BJ (cell line): ENCODE data around the gene QRFP. TPM values are rescaled to one million over a fixed set of nuclear protein-coding genes. Genes with fewer than 3 reads are reported as not detected.
A peak's percentile ranks its signal among the peaks of the same experiment; 100 is the strongest.

Experiments
- CTCF ChIA-PET: fragments of 350-600 bp; formaldehyde crosslinking; extraction: SDS; loops from one replicate; lab custom pipeline; 2021; ENCODE audit warnings: antibody characterized with exemption, inconsistent platforms; lab: Yijun Ruan, JAX
- POLR2A ChIA-PET: fragments of 300-600 bp; sonication (Branson Sonifier 250); formaldehyde crosslinking; extraction: SDS; loops from one replicate; lab custom pipeline; 2021; ENCODE audit warnings: antibody characterized with exemption; lab: Charles Lee
- DNase-seq: peaks from one replicate; pipeline ENCODE4 v3.0.0-alpha.2; 2011; ENCODE audit warnings: low read depth
- H3K27me3 ChIP-seq: 2 replicates; pipeline ENCODE4 v1.6.0; 2011; ENCODE audit warnings: low read length; ENCODE audit not compliant: control insufficient read depth, insufficient read depth
- H3K36me3 ChIP-seq: 2 replicates; pipeline ENCODE4 v1.5.1; 2011; ENCODE audit warnings: low read length; ENCODE audit not compliant: control insufficient read depth, insufficient read depth
- H3K4me3 ChIP-seq: 2 replicates; pipeline ENCODE4 v1.5.1; 2011; ENCODE audit warnings: low read depth, mild to moderate bottlenecking, control low read depth, low read length
- polyA plus RNA-seq: library from polyadenylated mRNA; depleted of rRNA; stranded (reverse); fragments of >200 nt; gene quantifications from 2 replicates; pipeline ENCODE4 v1.2.3, GENCODE V29; 2011
- TF ChIP-seq, protein P1 (sequence below): IDR thresholded peaks from 2 replicates; pipeline ENCODE4 v1.5.1; 2011; ENCODE audit warnings: low read depth, mild to moderate bottlenecking, control low read depth, inconsistent platforms, low read length, moderate library complexity; ENCODE audit not compliant: insufficient read depth

QRFP gene
- polyA plus RNA-seq, 1 experiment: not detected

DNA sequence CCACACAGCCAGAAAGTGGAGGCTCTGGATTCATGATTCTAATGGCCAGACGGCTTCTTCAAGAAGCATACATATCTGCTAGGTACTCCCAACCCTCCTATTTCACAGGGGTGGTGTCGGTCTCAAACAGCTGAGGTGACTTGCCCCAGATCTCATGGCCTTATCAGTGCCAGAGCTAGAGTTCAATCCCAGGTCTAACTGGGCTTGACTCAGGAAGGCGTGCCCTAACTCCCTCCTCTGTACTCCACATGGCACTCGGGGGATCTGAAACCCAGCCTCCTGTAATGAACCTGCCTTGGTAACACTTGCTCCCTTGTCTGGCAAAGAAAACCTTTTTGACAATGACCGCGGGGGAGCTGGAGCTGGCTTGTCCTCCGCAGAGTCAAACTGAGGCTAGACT is 2.1 kb downstream of the QRFP start:
- POLR2A ChIA-PET: no interaction called here
- Histone ChIP-seq H3K27me3 (no peaks in the 10 kb centered on the region), H3K4me3 (no peak overlapping the region), H3K36me3 (peaks cover 10% of the 10 kb centered on the region)
- no peak for DNase-seq
- CTCF ChIA-PET: interaction anchor here (1.2 to 1.6 kb wide), 4 partner anchors 24 to 163 kb away, joined by 4 to 7 read pairs (median 6); no protein-coding TSS in a partner anchor
- TF ChIP-seq, protein P1, sequence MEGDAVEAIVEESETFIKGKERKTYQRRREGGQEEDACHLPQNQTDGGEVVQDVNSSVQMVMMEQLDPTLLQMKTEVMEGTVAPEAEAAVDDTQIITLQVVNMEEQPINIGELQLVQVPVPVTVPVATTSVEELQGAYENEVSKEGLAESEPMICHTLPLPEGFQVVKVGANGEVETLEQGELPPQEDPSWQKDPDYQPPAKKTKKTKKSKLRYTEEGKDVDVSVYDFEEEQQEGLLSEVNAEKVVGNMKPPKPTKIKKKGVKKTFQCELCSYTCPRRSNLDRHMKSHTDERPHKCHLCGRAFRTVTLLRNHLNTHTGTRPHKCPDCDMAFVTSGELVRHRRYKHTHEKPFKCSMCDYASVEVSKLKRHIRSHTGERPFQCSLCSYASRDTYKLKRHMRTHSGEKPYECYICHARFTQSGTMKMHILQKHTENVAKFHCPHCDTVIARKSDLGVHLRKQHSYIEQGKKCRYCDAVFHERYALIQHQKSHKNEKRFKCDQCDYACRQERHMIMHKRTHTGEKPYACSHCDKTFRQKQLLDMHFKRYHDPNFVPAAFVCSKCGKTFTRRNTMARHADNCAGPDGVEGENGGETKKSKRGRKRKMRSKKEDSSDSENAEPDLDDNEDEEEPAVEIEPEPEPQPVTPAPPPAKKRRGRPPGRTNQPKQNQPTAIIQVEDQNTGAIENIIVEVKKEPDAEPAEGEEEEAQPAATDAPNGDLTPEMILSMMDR: no peak

DNA sequence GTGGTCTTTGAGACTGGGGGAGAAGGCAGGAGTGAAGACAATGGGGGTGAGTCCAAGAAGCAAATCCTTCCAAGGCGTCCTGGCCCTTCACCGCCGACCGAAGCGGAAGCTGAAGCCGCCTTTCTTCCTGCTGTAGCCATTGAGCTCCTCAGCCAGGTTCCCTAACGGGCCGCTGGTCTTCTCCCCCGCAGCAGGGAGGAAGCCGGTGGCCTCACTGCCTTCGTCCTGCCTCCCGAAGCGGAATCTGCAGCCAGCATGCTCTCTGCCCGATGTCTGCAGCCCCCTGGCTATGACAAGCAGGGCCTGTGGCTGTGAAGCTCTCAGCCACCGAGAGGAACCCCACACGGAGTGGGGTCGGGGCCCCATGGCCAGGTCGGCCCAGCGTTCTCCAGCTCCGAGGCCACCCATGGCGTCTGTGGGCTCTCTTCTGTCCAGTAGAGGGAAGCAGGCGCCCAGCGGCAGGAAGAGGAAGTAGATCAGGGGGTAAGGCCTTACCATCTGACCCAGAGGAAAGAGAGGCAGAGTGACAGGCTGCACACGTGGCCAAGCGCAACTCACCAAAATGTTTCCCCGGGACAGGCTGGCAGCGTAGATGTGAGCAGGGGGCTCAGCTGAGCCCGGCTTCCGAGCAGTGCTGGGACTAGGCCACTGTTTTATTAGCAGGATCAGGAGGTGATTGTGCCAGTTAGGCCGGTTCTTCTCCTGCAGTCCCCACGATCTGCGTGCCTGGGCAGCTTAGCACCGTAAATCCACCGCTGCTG is 3.1 kb downstream of the QRFP start:
- Histone ChIP-seq H3K4me3 (no peak overlapping the region), H3K36me3 (peaks cover 13% of the 10 kb centered on the region), H3K27me3 (no peaks in the 10 kb centered on the region)
- TF ChIP-seq, protein P1: peak; percentile 40
- ChIA-PET CTCF (interaction anchor here (0.9 to 1.6 kb wide), 5 partner anchors 52 to 164 kb away, joined by 4 to 7 read pairs (median 4); no protein-coding TSS in a partner anchor), POLR2A (no interaction called here)
- DNase-seq: no peak

DNA sequence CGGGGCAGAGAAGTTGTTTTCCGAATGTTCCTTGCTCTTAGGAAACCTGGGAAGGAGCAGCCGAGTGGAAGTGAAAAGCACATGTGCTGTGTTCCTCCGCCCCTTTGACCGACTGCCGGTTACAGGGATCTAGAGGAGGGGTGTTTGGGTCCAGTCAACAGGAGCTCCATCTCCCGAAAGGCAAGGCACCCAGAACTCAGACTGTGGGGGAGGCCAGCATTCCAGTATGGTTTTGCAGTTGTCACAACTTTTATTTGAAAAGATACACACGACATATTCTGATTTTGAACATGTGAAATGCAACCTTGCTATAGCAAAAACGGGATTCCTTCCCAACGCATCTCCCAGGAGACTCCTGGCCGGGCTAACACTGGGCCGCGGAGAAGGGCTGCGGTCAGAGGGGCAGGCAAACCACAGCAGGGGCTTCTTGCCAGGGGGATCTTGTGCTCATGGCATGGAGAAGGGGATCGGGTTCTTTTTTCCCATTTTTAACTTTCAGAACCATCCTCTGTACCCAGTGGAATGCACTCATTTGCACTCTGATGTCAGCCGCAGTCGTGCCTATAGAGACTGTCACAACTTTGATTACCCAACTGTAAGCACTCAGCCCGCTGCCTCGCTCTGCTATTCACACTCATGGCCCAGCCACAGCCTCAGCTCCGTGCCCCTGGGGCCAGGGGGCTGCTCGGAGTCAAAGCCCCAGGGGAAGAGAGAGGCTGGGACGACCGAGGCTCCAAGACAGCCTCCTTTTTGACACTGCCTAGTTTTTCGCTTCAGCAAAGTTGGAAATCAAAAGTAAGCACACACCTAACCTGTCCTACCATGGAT is 3.9 kb downstream of the QRFP start:
- no peak for DNase-seq
- TF ChIP-seq, protein P1: no peak
- no peaks in the 10 kb centered on the region for H3K27me3 ChIP-seq
- no peak overlapping the region for H3K4me3 ChIP-seq
- CTCF ChIA-PET: interaction anchor here (0.9 to 5.0 kb wide), 6 partner anchors 26 to 154 kb away, joined by 3 to 18 read pairs (median 6); no protein-coding TSS in a partner anchor
- POLR2A ChIA-PET: no interaction called here
- peaks cover 20% of the 10 kb centered on the region for H3K36me3 ChIP-seq

DNA sequence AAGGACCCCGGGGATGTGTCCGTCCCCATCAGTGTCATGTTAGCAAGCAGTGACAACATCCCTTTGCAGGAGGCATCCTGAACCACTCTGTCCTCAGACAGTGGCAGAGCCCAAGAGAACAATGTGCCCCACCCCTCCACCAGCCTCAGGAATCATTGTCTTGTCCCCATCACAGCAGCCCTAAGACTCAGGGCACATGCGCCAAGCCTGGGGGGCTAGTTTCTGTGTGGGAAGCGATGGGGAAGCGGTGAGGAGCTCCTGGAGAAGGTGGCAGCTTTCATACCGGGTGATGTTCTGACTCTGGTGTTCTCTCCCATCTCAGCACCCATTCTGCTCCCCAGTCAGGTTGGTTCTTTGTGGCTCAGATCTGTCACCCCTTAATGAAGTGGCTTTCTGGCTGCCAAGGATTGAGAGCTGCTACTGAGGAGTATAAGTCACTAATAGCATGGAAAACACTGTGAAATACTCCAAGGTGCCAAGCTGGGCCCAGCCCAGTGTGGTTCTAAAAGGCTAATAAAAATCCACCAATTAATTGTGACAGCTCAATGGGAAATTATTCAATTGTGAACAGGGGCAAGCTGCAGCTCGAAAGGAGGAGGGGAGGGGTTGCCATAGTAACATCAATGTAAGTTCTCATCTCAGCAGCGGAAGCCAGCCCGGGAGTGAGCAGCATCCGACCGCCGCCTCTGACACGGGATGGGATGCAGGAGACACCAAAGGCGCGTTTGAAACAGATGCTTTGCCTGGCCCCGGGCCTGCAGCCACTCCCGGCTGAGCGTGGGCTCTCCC is 4.7 kb downstream of the QRFP start:
- Histone ChIP-seq H3K4me3 (no peak overlapping the region), H3K36me3 (peaks cover 25% of the 10 kb centered on the region), H3K27me3 (no peaks in the 10 kb centered on the region)
- DNase-seq: no peak
- ChIA-PET CTCF (interaction anchor here (1.2 to 5.0 kb wide), 4 partner anchors 20 to 155 kb away, joined by 3 to 18 read pairs (median 6); no protein-coding TSS in a partner anchor), POLR2A (no interaction called here)
- TF ChIP-seq, protein P1: no peak
